ENCODE results near the gene RRAGC.
"Not testable (repeated sequence)": the region's sequence is repeated elsewhere in the genome, so short reads cannot be mapped to it uniquely, and the experiment has no call there.

The RRAGC gene

GRCh38 chr1:38812981-38813380 is 46.6 kb downstream of the RRAGC start:
- no peak overlapping the region for H3K27ac ChIP-seq (ENCODE audit: low read depth, low read length)
- no peak overlapping the region for H2AFZ ChIP-seq (ENCODE audit: insufficient read depth, low read length, poor library complexity)
- no peak overlapping the region for H2BK12ac ChIP-seq (ENCODE audit: low read length)
- no CpG with 5 or more reads among the region's 5 CpGs for WGBS (ENCODE audit: extremely low coverage, insufficient coverage, insufficient read length)
- H3K18ac ChIP-seq (ENCODE audit: low read length), result no peak overlapping the region
- no peak overlapping the region for H4K91ac ChIP-seq (ENCODE audit: low read depth, low read length)
- H3K27me3 ChIP-seq (ENCODE audit: insufficient read depth, low read length), result peaks cover 2% of the 10 kb centered on the region
- no peak overlapping the region for H3K9ac ChIP-seq (ENCODE audit: low read length)
- H2BK120ac ChIP-seq (ENCODE audit: insufficient read depth, low read length, poor library complexity), result no peak overlapping the region
- H3K4me3 ChIP-seq (ENCODE audit: low read depth, low read length), result no peak overlapping the region
- no peak overlapping the region for H2BK5ac ChIP-seq (ENCODE audit: low read depth, low read length, poor library complexity)
- no peak overlapping the region for H3K4ac ChIP-seq (ENCODE audit: low read depth, low read length)
- no peak overlapping the region for H3K23ac ChIP-seq (ENCODE audit: low read length)
- DNase-seq, result no peak
- H3K4me1 ChIP-seq (ENCODE audit: control insufficient read depth in 1 of 2, insufficient read depth in 2 of 2, low read length in 2 of 2), result no peaks in the 10 kb centered on the region
- no peaks in the 10 kb centered on the region for H3K36me3 ChIP-seq (ENCODE audit: control insufficient read depth in 1 of 2, insufficient read depth in 2 of 2, low read length in 2 of 2)
- no peak overlapping the region for H4K12ac ChIP-seq (ENCODE audit: low read depth, low read length)
- H4K8ac ChIP-seq (ENCODE audit: low read depth, low read length), result no peak overlapping the region
- H3K4me2 ChIP-seq (ENCODE audit: low read length), result no peak overlapping the region
- H3K79me2 ChIP-seq (ENCODE audit: control insufficient read depth, insufficient read depth, low read length, poor library complexity), result no peaks in the 10 kb centered on the region
- H3K14ac ChIP-seq (ENCODE audit: low read length), result no peak overlapping the region
- H3K9me3 ChIP-seq (ENCODE audit: insufficient read depth, low read depth, low read length), result peaks cover 15% of the 10 kb centered on the region
- no peaks in the 10 kb centered on the region for H3K79me1 ChIP-seq (ENCODE audit: low read length)
- no peak overlapping the region for H2AK5ac ChIP-seq (ENCODE audit: low read length)

- DNase-seq; H3K4me1 ChIP-seq (ENCODE audit: control insufficient read depth in 1 of 2, insufficient read depth in 2 of 2, low read length in 2 of 2); H3K79me2 ChIP-seq (ENCODE audit: control insufficient read depth, insufficient read depth, low read length, poor library complexity); H3K27ac ChIP-seq (ENCODE audit: low read depth, low read length); H3K9me3 ChIP-seq (ENCODE audit: insufficient read depth, low read depth, low read length); H3K9ac ChIP-seq (ENCODE audit: low read length); H2BK12ac ChIP-seq (ENCODE audit: low read length); H3K4ac ChIP-seq (ENCODE audit: low read depth, low read length); H3K18ac ChIP-seq (ENCODE audit: low read length); H3K23ac ChIP-seq (ENCODE audit: low read length); H3K27me3 ChIP-seq (ENCODE audit: insufficient read depth, low read length); H2BK120ac ChIP-seq (ENCODE audit: insufficient read depth, low read length, poor library complexity); H2AFZ ChIP-seq (ENCODE audit: insufficient read depth, low read length, poor library complexity); H3K4me2 ChIP-seq (ENCODE audit: low read length); H2BK5ac ChIP-seq (ENCODE audit: low read depth, low read length, poor library complexity); H3K79me1 ChIP-seq (ENCODE audit: low read length); H4K8ac ChIP-seq (ENCODE audit: low read depth, low read length); H4K12ac ChIP-seq (ENCODE audit: low read depth, low read length); H3K4me3 ChIP-seq (ENCODE audit: low read depth, low read length); H4K91ac ChIP-seq (ENCODE audit: low read depth, low read length); H2AK5ac ChIP-seq (ENCODE audit: low read length); H3K14ac ChIP-seq (ENCODE audit: low read length); H3K36me3 ChIP-seq (ENCODE audit: control insufficient read depth in 1 of 2, insufficient read depth in 2 of 2, low read length in 2 of 2): not testable (repeated sequence)
- WGBS (ENCODE audit: extremely low coverage, insufficient coverage, insufficient read length), result no CpG with 5 or more reads among the region's 4 CpGs
These were observed 48.1 kb downstream of the RRAGC start for GRCh38 chr1:38811466-38811865.

- no peaks in the 10 kb centered on the region for H3K79me1 ChIP-seq (ENCODE audit: low read length)
- H3K36me3 ChIP-seq (ENCODE audit: control insufficient read depth in 1 of 2, insufficient read depth in 2 of 2, low read length in 2 of 2), result no peaks in the 10 kb centered on the region
- H3K27ac ChIP-seq (ENCODE audit: low read depth, low read length), result no peak overlapping the region
- H2BK12ac ChIP-seq (ENCODE audit: low read length), result no peak overlapping the region
- H3K14ac ChIP-seq (ENCODE audit: low read length), result no peak overlapping the region
- H3K4ac ChIP-seq (ENCODE audit: low read depth, low read length), result no peak overlapping the region
- no peak overlapping the region for H4K12ac ChIP-seq (ENCODE audit: low read depth, low read length)
- no peak overlapping the region for H3K4me2 ChIP-seq (ENCODE audit: low read length)
- H4K8ac ChIP-seq (ENCODE audit: low read depth, low read length), result no peak overlapping the region
- no peak overlapping the region for H3K18ac ChIP-seq (ENCODE audit: low read length)
- no peak overlapping the region for H4K91ac ChIP-seq (ENCODE audit: low read depth, low read length)
- peaks cover 0 to 3% of the 10 kb centered on the region in 2 experiments for H3K4me1 ChIP-seq (ENCODE audit: control insufficient read depth in 1 of 2, insufficient read depth in 2 of 2, low read length in 2 of 2)
- no peak overlapping the region for H3K9ac ChIP-seq (ENCODE audit: low read length)
- no peak overlapping the region for H2AK5ac ChIP-seq (ENCODE audit: low read length)
- no peak overlapping the region for H2AFZ ChIP-seq (ENCODE audit: insufficient read depth, low read length, poor library complexity)
- H3K23ac ChIP-seq (ENCODE audit: low read length), result no peak overlapping the region
- no peak for DNase-seq
- no peaks in the 10 kb centered on the region for H3K9me3 ChIP-seq (ENCODE audit: insufficient read depth, low read depth, low read length)
- no peak overlapping the region for H2BK5ac ChIP-seq (ENCODE audit: low read depth, low read length, poor library complexity)
- no peaks in the 10 kb centered on the region for H3K79me2 ChIP-seq (ENCODE audit: control insufficient read depth, insufficient read depth, low read length, poor library complexity)
- H3K27me3 ChIP-seq (ENCODE audit: insufficient read depth, low read length), result peaks cover 25% of the 10 kb centered on the region
- no peak overlapping the region for H3K4me3 ChIP-seq (ENCODE audit: low read depth, low read length)
- H2BK120ac ChIP-seq (ENCODE audit: insufficient read depth, low read length, poor library complexity), result no peak overlapping the region
- WGBS (ENCODE audit: extremely low coverage, insufficient coverage, insufficient read length), result no CpG with 5 or more reads among the region's 1 CpG
These were observed 53.5 kb downstream of the RRAGC start for GRCh38 chr1:38806090-38806489.

DNA sequence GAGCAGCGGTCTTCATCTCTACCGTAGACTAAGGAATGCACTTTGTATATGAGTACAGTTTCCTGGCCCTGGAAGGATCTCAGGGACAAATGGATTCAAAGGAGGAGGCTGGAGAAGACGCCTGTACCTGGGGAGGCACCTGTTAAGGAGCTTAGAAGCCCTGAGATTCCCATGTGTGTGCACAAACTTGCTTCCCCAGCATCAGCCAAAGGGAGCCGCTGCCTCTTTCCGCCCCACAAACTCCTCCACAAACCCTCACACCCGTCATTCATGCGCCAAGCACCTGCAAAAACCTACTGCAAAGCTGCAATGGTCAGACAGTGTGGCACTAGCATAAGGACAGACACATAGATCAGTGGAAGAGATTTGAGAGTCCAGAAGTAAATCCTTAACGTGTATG is 54.5 kb downstream of the RRAGC start:
- Histone ChIP-seq H2AFZ (ENCODE audit: insufficient read depth, low read length, poor library complexity) (no peak overlapping the region), H4K91ac (ENCODE audit: low read depth, low read length) (no peak overlapping the region), H2BK5ac (ENCODE audit: low read depth, low read length, poor library complexity) (no peak overlapping the region), H2BK12ac (ENCODE audit: low read length) (no peak overlapping the region), H3K79me1 (ENCODE audit: low read length) (no peaks in the 10 kb centered on the region), H3K36me3 (ENCODE audit: control insufficient read depth in 1 of 2, insufficient read depth in 2 of 2, low read length in 2 of 2) (no peaks in the 10 kb centered on the region), H3K18ac (ENCODE audit: low read length) (no peak overlapping the region), H3K9ac (ENCODE audit: low read length) (no peak overlapping the region), H3K4me1 (ENCODE audit: control insufficient read depth in 1 of 2, insufficient read depth in 2 of 2, low read length in 2 of 2) (peaks cover 0 to 3% of the 10 kb centered on the region in 2 experiments), H2BK120ac (ENCODE audit: insufficient read depth, low read length, poor library complexity) (no peak overlapping the region), H4K12ac (ENCODE audit: low read depth, low read length) (no peak overlapping the region), H3K4me3 (ENCODE audit: low read depth, low read length) (no peak overlapping the region), H3K27ac (ENCODE audit: low read depth, low read length) (no peak overlapping the region), H3K23ac (ENCODE audit: low read length) (peak overlapping the region; percentile 14), H3K4ac (ENCODE audit: low read depth, low read length) (no peak overlapping the region), H3K4me2 (ENCODE audit: low read length) (no peak overlapping the region), H3K9me3 (ENCODE audit: insufficient read depth, low read depth, low read length) (peaks cover 2% of the 10 kb centered on the region), H2AK5ac (ENCODE audit: low read length) (no peak overlapping the region), H4K8ac (ENCODE audit: low read depth, low read length) (no peak overlapping the region), H3K79me2 (ENCODE audit: control insufficient read depth, insufficient read depth, low read length, poor library complexity) (no peaks in the 10 kb centered on the region), H3K27me3 (ENCODE audit: insufficient read depth, low read length) (peaks cover 25% of the 10 kb centered on the region), H3K14ac (ENCODE audit: low read length) (no peak overlapping the region)
- no CpG with 5 or more reads among the region's 8 CpGs for WGBS (ENCODE audit: extremely low coverage, insufficient coverage, insufficient read length)
- DNase-seq, result no peak

Data from trophoblast cell (in vitro differentiated cells and primary cell).